K562 (cell line): Measurements from ENCODE around the gene IPO13. TPM values are rescaled to one million over a fixed set of nuclear protein-coding genes. Genes with fewer than 3 reads are reported as not detected.
A peak's percentile ranks its signal among the peaks of the same experiment; 100 is the strongest.

Experiments used
- NCOR1 ChIP-seq: fragments of 450-650 bp; IDR thresholded peaks from 2 replicates; pipeline ENCODE4 v1.6.1; 2016; ENCODE audit warnings: mild to moderate bottlenecking, moderate library complexity
- POLR2A ChIP-seq: fragments of 450-650 bp; conservative IDR thresholded peaks from 2 replicates; pipeline ENCODE4 v1.6.1; 2016
- POLR2AphosphoS5 ChIP-seq: IDR thresholded peaks from 2 replicates; pipeline ENCODE4 v1.6.1; 2011; ENCODE audit warnings: mild to moderate bottlenecking, low read depth, low read length, moderate library complexity; ENCODE audit not compliant: control insufficient read depth, insufficient read depth
- RBM39 ChIP-seq: fragments of 200-400 bp; formaldehyde crosslinking; optimal IDR thresholded peaks from 2 replicates; pipeline ENCODE3; 2018; ENCODE audit warnings: low read depth, low read length
- TGIF2 ChIP-seq: sonication (generic); formaldehyde crosslinking; IDR thresholded peaks from 2 replicates; pipeline ENCODE4 v1.8.1; 2022; ENCODE audit warnings: mild to moderate bottlenecking, missing genetic modification reagents, moderate library complexity
- polyA plus RNA-seq, 8 experiments: library from polyadenylated mRNA; depleted of rRNA in 4 of 8; stranded (reverse) in 5 of 8; unstranded in 3 of 8; fragments of >200 nt; fragmentation: Nextera tagmentation in 2 of 8; fragmentation: Illumina TruSeq in 1 of 8; extraction: Ambion mirVana in 2 of 8; extraction: Trizol in 1 of 8; gene quantifications; 2 replicates each; pipeline versions ENCODE4 v1.2.1 to v1.2.3, GENCODE V29; 2011 to 2014; ENCODE audit warnings: inconsistent platforms in 1 of 8, missing spikeins in 1 of 8
- total RNA-seq, 7 experiments: library from RNA; depleted of rRNA in 6 of 7; stranded (reverse); fragments of >200 nt in 6 of 7; fragmentation: Illumina TruSeq in 2 of 7; extraction: Trizol in 2 of 7; gene quantifications; 2 replicates each; pipeline versions ENCODE4 v1.2.1 to v1.2.3, GENCODE V29; 2011 to 2021; ENCODE audit warnings: low replicate concordance in 1 of 7
- TF ChIP-seq, protein P1 (sequence below), 2 experiments: IDR thresholded peaks; 2 replicates each; pipeline ENCODE4 v1.6.1; 2012; ENCODE audit warnings: improper control_type of control experiment in 2 of 2, low read depth in 2 of 2, low read length in 2 of 2, borderline replicate concordance in 1 of 2
- TF ChIP-seq, protein P2 (sequence below), 3 experiments: fragments of 200-800 bp in 1 of 3; fragments of 250-450 bp in 1 of 3; fragments of 450-650 bp in 1 of 3; sonication (Bioruptor Pico) in 1 of 3; sonication (Bioruptor generic) in 1 of 3; formaldehyde crosslinking in 1 of 3; IDR thresholded peaks; 2 replicates each; pipeline versions ENCODE4 v1.6.1 to v1.8.0; 2016 to 2022; ENCODE audit warnings: mild to moderate bottlenecking in 2 of 3, missing genetic modification characterization in 2 of 3, missing compliant biosample characterization in 1 of 3, moderate library complexity in 1 of 3
- TF ChIP-seq, protein P3 (sequence below): fragments of 450-650 bp; IDR thresholded peaks from 2 replicates; pipeline ENCODE4 v1.6.1; 2016; ENCODE audit warnings: mild to moderate bottlenecking, moderate library complexity

IPO13 gene
- total and polyA plus RNA-seq, 9 of the 15 experiments (the other 6 are each of a cell fraction or from before 2014, with no cell fraction given) = 7.0 to 30.8 (median 16.2) TPM

DNA sequence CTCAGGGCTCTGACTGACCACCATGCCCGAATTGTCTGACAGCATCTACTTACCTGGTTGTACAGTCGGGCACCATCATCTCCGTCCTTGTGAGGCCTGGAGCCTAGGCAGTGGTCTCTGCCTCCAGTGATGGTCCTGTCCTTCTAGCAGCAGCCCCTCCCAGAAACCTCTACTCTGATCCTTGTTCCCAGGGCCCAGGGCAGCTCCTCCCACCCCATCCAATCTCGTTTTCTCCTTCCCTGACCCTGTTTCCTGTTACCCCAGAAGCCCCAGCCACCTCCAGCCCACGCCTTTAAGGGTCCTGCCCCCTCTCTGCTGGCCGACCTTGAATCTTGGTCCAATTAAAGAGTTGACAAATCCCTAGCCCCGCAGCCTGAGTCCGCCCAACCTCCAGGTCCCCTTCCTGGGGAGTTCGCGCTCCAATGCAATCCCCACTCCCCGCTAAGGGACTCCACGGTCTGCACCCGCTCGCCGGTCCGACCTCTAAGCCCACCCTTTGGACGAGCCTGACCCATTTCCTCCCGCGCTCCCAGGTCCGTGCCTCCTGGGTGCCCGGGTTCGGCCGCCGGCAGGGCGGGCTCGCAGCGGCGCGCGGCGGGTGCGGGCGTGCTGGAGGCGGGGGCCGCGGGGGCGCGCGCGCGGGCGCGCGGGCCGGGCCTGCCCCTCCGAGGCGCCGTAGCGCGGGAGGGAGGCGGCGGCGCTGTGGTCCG lies 32.0 kb downstream of the IPO13 start, which contains the start of gene B4GALT2 (continued):
- TF ChIP-seq, protein P1, sequence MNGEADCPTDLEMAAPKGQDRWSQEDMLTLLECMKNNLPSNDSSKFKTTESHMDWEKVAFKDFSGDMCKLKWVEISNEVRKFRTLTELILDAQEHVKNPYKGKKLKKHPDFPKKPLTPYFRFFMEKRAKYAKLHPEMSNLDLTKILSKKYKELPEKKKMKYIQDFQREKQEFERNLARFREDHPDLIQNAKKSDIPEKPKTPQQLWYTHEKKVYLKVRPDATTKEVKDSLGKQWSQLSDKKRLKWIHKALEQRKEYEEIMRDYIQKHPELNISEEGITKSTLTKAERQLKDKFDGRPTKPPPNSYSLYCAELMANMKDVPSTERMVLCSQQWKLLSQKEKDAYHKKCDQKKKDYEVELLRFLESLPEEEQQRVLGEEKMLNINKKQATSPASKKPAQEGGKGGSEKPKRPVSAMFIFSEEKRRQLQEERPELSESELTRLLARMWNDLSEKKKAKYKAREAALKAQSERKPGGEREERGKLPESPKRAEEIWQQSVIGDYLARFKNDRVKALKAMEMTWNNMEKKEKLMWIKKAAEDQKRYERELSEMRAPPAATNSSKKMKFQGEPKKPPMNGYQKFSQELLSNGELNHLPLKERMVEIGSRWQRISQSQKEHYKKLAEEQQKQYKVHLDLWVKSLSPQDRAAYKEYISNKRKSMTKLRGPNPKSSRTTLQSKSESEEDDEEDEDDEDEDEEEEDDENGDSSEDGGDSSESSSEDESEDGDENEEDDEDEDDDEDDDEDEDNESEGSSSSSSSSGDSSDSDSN (IDR thresholded peaks at IDR 0.05; ENCODE audit: borderline replicate concordance in 1 of 2, low read depth in 2 of 2, low read length in 2 of 2) = 0 out of 4 replicates have a peak, but pooled peaks have one; percentile 1 to 46
- TF ChIP-seq, protein P2, sequence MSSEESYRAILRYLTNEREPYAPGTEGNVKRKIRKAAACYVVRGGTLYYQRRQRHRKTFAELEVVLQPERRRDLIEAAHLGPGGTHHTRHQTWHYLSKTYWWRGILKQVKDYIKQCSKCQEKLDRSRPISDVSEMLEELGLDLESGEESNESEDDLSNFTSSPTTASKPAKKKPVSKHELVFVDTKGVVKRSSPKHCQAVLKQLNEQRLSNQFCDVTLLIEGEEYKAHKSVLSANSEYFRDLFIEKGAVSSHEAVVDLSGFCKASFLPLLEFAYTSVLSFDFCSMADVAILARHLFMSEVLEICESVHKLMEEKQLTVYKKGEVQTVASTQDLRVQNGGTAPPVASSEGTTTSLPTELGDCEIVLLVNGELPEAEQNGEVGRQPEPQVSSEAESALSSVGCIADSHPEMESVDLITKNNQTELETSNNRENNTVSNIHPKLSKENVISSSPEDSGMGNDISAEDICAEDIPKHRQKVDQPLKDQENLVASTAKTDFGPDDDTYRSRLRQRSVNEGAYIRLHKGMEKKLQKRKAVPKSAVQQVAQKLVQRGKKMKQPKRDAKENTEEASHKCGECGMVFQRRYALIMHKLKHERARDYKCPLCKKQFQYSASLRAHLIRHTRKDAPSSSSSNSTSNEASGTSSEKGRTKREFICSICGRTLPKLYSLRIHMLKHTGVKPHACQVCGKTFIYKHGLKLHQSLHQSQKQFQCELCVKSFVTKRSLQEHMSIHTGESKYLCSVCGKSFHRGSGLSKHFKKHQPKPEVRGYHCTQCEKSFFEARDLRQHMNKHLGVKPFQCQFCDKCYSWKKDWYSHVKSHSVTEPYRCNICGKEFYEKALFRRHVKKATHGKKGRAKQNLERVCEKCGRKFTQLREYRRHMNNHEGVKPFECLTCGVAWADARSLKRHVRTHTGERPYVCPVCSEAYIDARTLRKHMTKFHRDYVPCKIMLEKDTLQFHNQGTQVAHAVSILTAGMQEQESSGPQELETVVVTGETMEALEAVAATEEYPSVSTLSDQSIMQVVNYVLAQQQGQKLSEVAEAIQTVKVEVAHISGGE (CRISPR knock-in tag; IDR thresholded peaks at IDR 0.05) = peak in 1 of 3 experiments; percentile 84; a peak in 2 of 6 replicates
- no peak for TF ChIP-seq RBM39
- no peak for TF ChIP-seq NCOR1
- peak; percentile 58 for TF ChIP-seq POLR2A
- no peak for TF ChIP-seq TGIF2 (CRISPR knock-in tag)
- no peak for TF ChIP-seq POLR2AphosphoS5
- TF ChIP-seq, protein P3, sequence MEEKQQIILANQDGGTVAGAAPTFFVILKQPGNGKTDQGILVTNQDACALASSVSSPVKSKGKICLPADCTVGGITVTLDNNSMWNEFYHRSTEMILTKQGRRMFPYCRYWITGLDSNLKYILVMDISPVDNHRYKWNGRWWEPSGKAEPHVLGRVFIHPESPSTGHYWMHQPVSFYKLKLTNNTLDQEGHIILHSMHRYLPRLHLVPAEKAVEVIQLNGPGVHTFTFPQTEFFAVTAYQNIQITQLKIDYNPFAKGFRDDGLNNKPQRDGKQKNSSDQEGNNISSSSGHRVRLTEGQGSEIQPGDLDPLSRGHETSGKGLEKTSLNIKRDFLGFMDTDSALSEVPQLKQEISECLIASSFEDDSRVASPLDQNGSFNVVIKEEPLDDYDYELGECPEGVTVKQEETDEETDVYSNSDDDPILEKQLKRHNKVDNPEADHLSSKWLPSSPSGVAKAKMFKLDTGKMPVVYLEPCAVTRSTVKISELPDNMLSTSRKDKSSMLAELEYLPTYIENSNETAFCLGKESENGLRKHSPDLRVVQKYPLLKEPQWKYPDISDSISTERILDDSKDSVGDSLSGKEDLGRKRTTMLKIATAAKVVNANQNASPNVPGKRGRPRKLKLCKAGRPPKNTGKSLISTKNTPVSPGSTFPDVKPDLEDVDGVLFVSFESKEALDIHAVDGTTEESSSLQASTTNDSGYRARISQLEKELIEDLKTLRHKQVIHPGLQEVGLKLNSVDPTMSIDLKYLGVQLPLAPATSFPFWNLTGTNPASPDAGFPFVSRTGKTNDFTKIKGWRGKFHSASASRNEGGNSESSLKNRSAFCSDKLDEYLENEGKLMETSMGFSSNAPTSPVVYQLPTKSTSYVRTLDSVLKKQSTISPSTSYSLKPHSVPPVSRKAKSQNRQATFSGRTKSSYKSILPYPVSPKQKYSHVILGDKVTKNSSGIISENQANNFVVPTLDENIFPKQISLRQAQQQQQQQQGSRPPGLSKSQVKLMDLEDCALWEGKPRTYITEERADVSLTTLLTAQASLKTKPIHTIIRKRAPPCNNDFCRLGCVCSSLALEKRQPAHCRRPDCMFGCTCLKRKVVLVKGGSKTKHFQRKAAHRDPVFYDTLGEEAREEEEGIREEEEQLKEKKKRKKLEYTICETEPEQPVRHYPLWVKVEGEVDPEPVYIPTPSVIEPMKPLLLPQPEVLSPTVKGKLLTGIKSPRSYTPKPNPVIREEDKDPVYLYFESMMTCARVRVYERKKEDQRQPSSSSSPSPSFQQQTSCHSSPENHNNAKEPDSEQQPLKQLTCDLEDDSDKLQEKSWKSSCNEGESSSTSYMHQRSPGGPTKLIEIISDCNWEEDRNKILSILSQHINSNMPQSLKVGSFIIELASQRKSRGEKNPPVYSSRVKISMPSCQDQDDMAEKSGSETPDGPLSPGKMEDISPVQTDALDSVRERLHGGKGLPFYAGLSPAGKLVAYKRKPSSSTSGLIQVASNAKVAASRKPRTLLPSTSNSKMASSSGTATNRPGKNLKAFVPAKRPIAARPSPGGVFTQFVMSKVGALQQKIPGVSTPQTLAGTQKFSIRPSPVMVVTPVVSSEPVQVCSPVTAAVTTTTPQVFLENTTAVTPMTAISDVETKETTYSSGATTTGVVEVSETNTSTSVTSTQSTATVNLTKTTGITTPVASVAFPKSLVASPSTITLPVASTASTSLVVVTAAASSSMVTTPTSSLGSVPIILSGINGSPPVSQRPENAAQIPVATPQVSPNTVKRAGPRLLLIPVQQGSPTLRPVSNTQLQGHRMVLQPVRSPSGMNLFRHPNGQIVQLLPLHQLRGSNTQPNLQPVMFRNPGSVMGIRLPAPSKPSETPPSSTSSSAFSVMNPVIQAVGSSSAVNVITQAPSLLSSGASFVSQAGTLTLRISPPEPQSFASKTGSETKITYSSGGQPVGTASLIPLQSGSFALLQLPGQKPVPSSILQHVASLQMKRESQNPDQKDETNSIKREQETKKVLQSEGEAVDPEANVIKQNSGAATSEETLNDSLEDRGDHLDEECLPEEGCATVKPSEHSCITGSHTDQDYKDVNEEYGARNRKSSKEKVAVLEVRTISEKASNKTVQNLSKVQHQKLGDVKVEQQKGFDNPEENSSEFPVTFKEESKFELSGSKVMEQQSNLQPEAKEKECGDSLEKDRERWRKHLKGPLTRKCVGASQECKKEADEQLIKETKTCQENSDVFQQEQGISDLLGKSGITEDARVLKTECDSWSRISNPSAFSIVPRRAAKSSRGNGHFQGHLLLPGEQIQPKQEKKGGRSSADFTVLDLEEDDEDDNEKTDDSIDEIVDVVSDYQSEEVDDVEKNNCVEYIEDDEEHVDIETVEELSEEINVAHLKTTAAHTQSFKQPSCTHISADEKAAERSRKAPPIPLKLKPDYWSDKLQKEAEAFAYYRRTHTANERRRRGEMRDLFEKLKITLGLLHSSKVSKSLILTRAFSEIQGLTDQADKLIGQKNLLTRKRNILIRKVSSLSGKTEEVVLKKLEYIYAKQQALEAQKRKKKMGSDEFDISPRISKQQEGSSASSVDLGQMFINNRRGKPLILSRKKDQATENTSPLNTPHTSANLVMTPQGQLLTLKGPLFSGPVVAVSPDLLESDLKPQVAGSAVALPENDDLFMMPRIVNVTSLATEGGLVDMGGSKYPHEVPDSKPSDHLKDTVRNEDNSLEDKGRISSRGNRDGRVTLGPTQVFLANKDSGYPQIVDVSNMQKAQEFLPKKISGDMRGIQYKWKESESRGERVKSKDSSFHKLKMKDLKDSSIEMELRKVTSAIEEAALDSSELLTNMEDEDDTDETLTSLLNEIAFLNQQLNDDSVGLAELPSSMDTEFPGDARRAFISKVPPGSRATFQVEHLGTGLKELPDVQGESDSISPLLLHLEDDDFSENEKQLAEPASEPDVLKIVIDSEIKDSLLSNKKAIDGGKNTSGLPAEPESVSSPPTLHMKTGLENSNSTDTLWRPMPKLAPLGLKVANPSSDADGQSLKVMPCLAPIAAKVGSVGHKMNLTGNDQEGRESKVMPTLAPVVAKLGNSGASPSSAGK = no peak
